CD4-positive, alpha-beta T cell treated with Interleukin-21 for 1 hour (primary cell): ENCODE data around the gene EXPH5.
A peak's percentile ranks its signal among the peaks of the same experiment; 100 is the strongest.

Experiments
- DNase-seq: peaks from one replicate; pipeline ENCODE4 v3.0.0-alpha.2; 2020

The EXPH5 gene

GRCh38 chr11:108559340-108559739 is 34.2 kb downstream of the EXPH5 start:
- no peak for DNase-seq

GRCh38 chr11:108558222-108558621 is 35.3 kb downstream of the EXPH5 start:
- no peak for DNase-seq

- no peak for DNase-seq
Observed at GRCh38 chr11:108556019-108556418, 37.5 kb downstream of the EXPH5 start.

- DNase-seq = no peak
Observed at GRCh38 chr11:108551651-108552462, 41.7 kb downstream of the EXPH5 start.

- DNase-seq = no peak
Observed at GRCh38 chr11:108549319-108549885, 44.2 kb downstream of the EXPH5 start.

GRCh38 chr11:108545909-108546501 is 47.6 kb downstream of the EXPH5 start:
- no peak for DNase-seq

GRCh38 chr11:108543316-108543964 is 50.1 kb downstream of the EXPH5 start:
- no peak for DNase-seq

- no peak for DNase-seq
Observed at GRCh38 chr11:108541531-108541930, 52.0 kb downstream of the EXPH5 start.

- DNase-seq = no peak
Observed at GRCh38 chr11:108538502-108538901, 55.1 kb downstream of the EXPH5 start.

GRCh38 chr11:108538022-108538424 is 55.5 kb downstream of the EXPH5 start:
- peak; percentile 9 for DNase-seq

- DNase-seq = no peak
Observed at GRCh38 chr11:108536783-108537182, 56.8 kb downstream of the EXPH5 start.

- no peak for DNase-seq
Observed at GRCh38 chr11:108535384-108535955, 58.1 kb downstream of the EXPH5 start.

GRCh38 chr11:108534274-108534882 is 59.2 kb downstream of the EXPH5 start:
- no peak for DNase-seq

GRCh38 chr11:108530426-108530825 is 63.1 kb downstream of the EXPH5 start:
- DNase-seq = no peak

GRCh38 chr11:108527382-108527781 is 66.2 kb downstream of the EXPH5 start:
- no peak for DNase-seq

GRCh38 chr11:108525161-108525560 is 68.4 kb downstream of the EXPH5 start:
- DNase-seq = no peak

GRCh38 chr11:108524422-108524821 is 69.1 kb downstream of the EXPH5 start:
- no peak for DNase-seq

- no peak for DNase-seq
Observed at GRCh38 chr11:108522318-108522717, 71.2 kb downstream of the EXPH5 start.

- no peak for DNase-seq
Observed at GRCh38 chr11:108518581-108518980, 75.0 kb downstream of the EXPH5 start.

GRCh38 chr11:108516125-108516524 is 77.4 kb downstream of the EXPH5 start:
- DNase-seq = no peak

GRCh38 chr11:108512708-108513107 is 80.9 kb downstream of the EXPH5 start:
- DNase-seq = no peak

- DNase-seq = no peak
Observed at GRCh38 chr11:108511851-108512474, 81.6 kb downstream of the EXPH5 start.
